GM12878 (cell line): ENCODE results near the gene MVB12B. TPM values are rescaled to one million over a fixed set of nuclear protein-coding genes. Genes with fewer than 3 reads are reported as not detected.

Experiments used
- ATF7 ChIP-seq: fragments of 450-650 bp; IDR thresholded peaks from 2 replicates; pipeline ENCODE4 v1.6.1; 2016; ENCODE audit warnings: low read depth, mild to moderate bottlenecking
- IRF4 ChIP-seq: IDR thresholded peaks from 2 replicates; pipeline ENCODE4 v1.6.1; 2011; ENCODE audit warnings: low read depth, low read length
- JUND ChIP-seq: IDR thresholded peaks from 2 replicates; pipeline ENCODE4 v1.6.1; 2012; ENCODE audit warnings: low read depth, mild to moderate bottlenecking, low read length, improper control_type of control experiment, moderate library complexity
- NFXL1 ChIP-seq: fragments of 450-650 bp; IDR thresholded peaks from 2 replicates; pipeline ENCODE4 v1.6.1; 2017; ENCODE audit warnings: antibody characterized with exemption, mild to moderate bottlenecking, borderline replicate concordance
- POLR2AphosphoS2 ChIP-seq: IDR thresholded peaks from 2 replicates; pipeline ENCODE4 v1.6.1; 2011; ENCODE audit warnings: low read depth, mild to moderate bottlenecking, low read length, improper control_type of control experiment, moderate library complexity
- RAD21 ChIP-seq: IDR thresholded peaks from 2 replicates; pipeline ENCODE4 v1.6.1; 2011; ENCODE audit warnings: mild to moderate bottlenecking, low read depth, low read length, moderate library complexity; ENCODE audit not compliant: insufficient read depth
- SREBF2 ChIP-seq: IDR thresholded peaks from 2 replicates; pipeline ENCODE4 v1.6.1; 2012; ENCODE audit warnings: mild to moderate bottlenecking, low read length
- TBL1XR1 ChIP-seq: IDR thresholded peaks from 2 replicates; pipeline ENCODE4 v1.6.1; 2012; ENCODE audit warnings: low read depth, low read length, improper control_type of control experiment
- polyA plus RNA-seq, 11 experiments: library from polyadenylated mRNA; depleted of rRNA in 4 of 11; unstranded in 6 of 11; stranded (reverse) in 5 of 11; fragments of >200 nt; fragmentation: Nextera tagmentation in 4 of 11; fragmentation: Illumina TruSeq in 1 of 11; extraction: Ambion mirVana in 4 of 11; extraction: Trizol in 1 of 11; gene quantifications; 1 replicate in 1 of 11; 2 replicates in 10 of 11; pipeline versions ENCODE4 v1.2.1 to v1.2.3, GENCODE V29; 2011 to 2016; ENCODE audit warnings: inconsistent platforms in 2 of 11, missing spikeins in 2 of 11, low read depth in 1 of 11
- total RNA-seq, 4 experiments: library from RNA; depleted of rRNA in 3 of 4; stranded (reverse); fragments of >200 nt in 3 of 4; fragmentation: Illumina TruSeq in 1 of 4; extraction: Trizol in 1 of 4; gene quantifications; 2 replicates each; pipeline versions ENCODE4 v1.2.1 to v1.2.3, GENCODE V29; 2013 to 2021
- TF ChIP-seq, protein P1 (sequence below): fragments of 150-350 bp; IDR thresholded peaks from 2 replicates; pipeline ENCODE4 v1.6.1; 2016; ENCODE audit warnings: low read depth, low read length
- TF ChIP-seq, protein P2 (sequence below): fragments of 150-350 bp; IDR thresholded peaks from 2 replicates; pipeline ENCODE4 v1.6.1; 2014; ENCODE audit warnings: mild to moderate bottlenecking, low read depth, low read length
- TF ChIP-seq, protein P3 (sequence below): IDR thresholded peaks from 2 replicates; pipeline ENCODE4 v1.6.1; 2012; ENCODE audit warnings: improper control_type of control experiment, low read depth, low read length; ENCODE audit not compliant: insufficient replicate concordance
- TF ChIP-seq, protein P4 (sequence below): fragments of 450-650 bp; IDR thresholded peaks from 2 replicates; pipeline ENCODE4 v1.6.1; 2018; ENCODE audit warnings: mild to moderate bottlenecking, low read depth, moderate library complexity; ENCODE audit not compliant: partially characterized antibody
- TF ChIP-seq, protein P5 (sequence below): fragments of 450-650 bp; IDR thresholded peaks from 2 replicates; pipeline ENCODE4 v1.6.1; 2016; ENCODE audit warnings: mild to moderate bottlenecking, moderate library complexity, borderline replicate concordance

Gene MVB12B
- total and polyA plus RNA-seq, 10 of the 15 experiments (the other 5 are each of a cell fraction or from before 2014, with no cell fraction given) = 0.08 TPM; not detected in 9

DNA sequence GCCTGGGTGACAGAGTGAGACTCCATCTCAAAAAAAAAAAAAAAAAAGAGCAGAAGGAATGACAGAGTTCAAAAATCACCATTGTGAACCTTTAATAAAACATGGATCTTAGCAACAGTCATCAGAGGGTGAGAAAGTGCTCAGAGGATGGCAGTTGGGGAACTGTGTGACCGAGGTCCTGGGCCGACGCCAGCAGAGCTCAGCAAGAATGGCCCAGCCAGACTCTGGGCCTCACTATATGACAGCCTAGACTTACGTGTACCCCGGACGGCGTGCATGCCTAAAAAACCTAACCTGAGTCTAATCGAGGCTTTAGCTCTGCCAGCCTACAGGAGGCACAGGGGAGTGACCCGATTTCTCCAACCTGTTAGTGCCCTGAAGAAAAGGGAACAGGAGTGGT lies 64.3 kb downstream of the MVB12B start (continued):
- TF ChIP-seq, protein P1, sequence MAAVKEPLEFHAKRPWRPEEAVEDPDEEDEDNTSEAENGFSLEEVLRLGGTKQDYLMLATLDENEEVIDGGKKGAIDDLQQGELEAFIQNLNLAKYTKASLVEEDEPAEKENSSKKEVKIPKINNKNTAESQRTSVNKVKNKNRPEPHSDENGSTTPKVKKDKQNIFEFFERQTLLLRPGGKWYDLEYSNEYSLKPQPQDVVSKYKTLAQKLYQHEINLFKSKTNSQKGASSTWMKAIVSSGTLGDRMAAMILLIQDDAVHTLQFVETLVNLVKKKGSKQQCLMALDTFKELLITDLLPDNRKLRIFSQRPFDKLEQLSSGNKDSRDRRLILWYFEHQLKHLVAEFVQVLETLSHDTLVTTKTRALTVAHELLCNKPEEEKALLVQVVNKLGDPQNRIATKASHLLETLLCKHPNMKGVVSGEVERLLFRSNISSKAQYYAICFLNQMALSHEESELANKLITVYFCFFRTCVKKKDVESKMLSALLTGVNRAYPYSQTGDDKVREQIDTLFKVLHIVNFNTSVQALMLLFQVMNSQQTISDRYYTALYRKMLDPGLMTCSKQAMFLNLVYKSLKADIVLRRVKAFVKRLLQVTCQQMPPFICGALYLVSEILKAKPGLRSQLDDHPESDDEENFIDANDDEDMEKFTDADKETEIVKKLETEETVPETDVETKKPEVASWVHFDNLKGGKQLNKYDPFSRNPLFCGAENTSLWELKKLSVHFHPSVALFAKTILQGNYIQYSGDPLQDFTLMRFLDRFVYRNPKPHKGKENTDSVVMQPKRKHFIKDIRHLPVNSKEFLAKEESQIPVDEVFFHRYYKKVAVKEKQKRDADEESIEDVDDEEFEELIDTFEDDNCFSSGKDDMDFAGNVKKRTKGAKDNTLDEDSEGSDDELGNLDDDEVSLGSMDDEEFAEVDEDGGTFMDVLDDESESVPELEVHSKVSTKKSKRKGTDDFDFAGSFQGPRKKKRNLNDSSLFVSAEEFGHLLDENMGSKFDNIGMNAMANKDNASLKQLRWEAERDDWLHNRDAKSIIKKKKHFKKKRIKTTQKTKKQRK = no peak
- TF ChIP-seq, protein P2, sequence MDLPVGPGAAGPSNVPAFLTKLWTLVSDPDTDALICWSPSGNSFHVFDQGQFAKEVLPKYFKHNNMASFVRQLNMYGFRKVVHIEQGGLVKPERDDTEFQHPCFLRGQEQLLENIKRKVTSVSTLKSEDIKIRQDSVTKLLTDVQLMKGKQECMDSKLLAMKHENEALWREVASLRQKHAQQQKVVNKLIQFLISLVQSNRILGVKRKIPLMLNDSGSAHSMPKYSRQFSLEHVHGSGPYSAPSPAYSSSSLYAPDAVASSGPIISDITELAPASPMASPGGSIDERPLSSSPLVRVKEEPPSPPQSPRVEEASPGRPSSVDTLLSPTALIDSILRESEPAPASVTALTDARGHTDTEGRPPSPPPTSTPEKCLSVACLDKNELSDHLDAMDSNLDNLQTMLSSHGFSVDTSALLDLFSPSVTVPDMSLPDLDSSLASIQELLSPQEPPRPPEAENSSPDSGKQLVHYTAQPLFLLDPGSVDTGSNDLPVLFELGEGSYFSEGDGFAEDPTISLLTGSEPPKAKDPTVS = no peak
- TF ChIP-seq, protein P3, sequence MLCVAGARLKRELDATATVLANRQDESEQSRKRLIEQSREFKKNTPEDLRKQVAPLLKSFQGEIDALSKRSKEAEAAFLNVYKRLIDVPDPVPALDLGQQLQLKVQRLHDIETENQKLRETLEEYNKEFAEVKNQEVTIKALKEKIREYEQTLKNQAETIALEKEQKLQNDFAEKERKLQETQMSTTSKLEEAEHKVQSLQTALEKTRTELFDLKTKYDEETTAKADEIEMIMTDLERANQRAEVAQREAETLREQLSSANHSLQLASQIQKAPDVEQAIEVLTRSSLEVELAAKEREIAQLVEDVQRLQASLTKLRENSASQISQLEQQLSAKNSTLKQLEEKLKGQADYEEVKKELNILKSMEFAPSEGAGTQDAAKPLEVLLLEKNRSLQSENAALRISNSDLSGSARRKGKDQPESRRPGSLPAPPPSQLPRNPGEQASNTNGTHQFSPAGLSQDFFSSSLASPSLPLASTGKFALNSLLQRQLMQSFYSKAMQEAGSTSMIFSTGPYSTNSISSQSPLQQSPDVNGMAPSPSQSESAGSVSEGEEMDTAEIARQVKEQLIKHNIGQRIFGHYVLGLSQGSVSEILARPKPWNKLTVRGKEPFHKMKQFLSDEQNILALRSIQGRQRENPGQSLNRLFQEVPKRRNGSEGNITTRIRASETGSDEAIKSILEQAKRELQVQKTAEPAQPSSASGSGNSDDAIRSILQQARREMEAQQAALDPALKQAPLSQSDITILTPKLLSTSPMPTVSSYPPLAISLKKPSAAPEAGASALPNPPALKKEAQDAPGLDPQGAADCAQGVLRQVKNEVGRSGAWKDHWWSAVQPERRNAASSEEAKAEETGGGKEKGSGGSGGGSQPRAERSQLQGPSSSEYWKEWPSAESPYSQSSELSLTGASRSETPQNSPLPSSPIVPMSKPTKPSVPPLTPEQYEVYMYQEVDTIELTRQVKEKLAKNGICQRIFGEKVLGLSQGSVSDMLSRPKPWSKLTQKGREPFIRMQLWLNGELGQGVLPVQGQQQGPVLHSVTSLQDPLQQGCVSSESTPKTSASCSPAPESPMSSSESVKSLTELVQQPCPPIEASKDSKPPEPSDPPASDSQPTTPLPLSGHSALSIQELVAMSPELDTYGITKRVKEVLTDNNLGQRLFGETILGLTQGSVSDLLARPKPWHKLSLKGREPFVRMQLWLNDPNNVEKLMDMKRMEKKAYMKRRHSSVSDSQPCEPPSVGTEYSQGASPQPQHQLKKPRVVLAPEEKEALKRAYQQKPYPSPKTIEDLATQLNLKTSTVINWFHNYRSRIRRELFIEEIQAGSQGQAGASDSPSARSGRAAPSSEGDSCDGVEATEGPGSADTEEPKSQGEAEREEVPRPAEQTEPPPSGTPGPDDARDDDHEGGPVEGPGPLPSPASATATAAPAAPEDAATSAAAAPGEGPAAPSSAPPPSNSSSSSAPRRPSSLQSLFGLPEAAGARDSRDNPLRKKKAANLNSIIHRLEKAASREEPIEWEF = no peak
- TF ChIP-seq POLR2AphosphoS2 (no peak), RAD21 (no peak), SREBF2 (no peak), NFXL1 (no peak), JUND (no peak), ATF7 (no peak), TBL1XR1 (no peak), IRF4 (no peak)
- TF ChIP-seq, protein P4, sequence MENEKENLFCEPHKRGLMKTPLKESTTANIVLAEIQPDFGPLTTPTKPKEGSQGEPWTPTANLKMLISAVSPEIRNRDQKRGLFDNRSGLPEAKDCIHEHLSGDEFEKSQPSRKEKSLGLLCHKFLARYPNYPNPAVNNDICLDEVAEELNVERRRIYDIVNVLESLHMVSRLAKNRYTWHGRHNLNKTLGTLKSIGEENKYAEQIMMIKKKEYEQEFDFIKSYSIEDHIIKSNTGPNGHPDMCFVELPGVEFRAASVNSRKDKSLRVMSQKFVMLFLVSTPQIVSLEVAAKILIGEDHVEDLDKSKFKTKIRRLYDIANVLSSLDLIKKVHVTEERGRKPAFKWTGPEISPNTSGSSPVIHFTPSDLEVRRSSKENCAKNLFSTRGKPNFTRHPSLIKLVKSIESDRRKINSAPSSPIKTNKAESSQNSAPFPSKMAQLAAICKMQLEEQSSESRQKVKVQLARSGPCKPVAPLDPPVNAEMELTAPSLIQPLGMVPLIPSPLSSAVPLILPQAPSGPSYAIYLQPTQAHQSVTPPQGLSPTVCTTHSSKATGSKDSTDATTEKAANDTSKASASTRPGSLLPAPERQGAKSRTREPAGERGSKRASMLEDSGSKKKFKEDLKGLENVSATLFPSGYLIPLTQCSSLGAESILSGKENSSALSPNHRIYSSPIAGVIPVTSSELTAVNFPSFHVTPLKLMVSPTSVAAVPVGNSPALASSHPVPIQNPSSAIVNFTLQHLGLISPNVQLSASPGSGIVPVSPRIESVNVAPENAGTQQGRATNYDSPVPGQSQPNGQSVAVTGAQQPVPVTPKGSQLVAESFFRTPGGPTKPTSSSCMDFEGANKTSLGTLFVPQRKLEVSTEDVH = no peak
- TF ChIP-seq, protein P5, sequence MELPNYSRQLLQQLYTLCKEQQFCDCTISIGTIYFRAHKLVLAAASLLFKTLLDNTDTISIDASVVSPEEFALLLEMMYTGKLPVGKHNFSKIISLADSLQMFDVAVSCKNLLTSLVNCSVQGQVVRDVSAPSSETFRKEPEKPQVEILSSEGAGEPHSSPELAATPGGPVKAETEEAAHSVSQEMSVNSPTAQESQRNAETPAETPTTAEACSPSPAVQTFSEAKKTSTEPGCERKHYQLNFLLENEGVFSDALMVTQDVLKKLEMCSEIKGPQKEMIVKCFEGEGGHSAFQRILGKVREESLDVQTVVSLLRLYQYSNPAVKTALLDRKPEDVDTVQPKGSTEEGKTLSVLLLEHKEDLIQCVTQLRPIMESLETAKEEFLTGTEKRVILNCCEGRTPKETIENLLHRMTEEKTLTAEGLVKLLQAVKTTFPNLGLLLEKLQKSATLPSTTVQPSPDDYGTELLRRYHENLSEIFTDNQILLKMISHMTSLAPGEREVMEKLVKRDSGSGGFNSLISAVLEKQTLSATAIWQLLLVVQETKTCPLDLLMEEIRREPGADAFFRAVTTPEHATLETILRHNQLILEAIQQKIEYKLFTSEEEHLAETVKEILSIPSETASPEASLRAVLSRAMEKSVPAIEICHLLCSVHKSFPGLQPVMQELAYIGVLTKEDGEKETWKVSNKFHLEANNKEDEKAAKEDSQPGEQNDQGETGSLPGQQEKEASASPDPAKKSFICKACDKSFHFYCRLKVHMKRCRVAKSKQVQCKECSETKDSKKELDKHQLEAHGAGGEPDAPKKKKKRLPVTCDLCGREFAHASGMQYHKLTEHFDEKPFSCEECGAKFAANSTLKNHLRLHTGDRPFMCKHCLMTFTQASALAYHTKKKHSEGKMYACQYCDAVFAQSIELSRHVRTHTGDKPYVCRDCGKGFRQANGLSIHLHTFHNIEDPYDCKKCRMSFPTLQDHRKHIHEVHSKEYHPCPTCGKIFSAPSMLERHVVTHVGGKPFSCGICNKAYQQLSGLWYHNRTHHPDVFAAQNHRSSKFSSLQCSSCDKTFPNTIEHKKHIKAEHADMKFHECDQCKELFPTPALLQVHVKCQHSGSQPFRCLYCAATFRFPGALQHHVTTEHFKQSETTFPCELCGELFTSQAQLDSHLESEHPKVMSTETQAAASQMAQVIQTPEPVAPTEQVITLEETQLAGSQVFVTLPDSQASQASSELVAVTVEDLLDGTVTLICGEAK = no peak
